Activated T-helper 17 cell treated with anti-CD3 and anti-CD28 coated beads, Interleukin-2, amount 50 U/mL, for 72 hours (primary cell): ENCODE measurements around the gene EPHA2. TPM values are rescaled to one million over a fixed set of nuclear protein-coding genes. Genes with fewer than 3 reads are reported as not detected.
"Not testable (repeated sequence)": the region's sequence is repeated elsewhere in the genome, so short reads cannot be mapped to it uniquely, and the experiment has no call there.

Experiments used
- ATAC-seq: fragments of 150-1000 bp; cut with Tn5 transposase; replicated peaks from 2 replicates; pipeline ENCODE4 v1.10.0; 2021; ENCODE audit warnings: mild to moderate bottlenecking, moderate library complexity
- H3K27ac Mint-ChIP-seq: one replicate; pipeline ENCODE4 v1.8.0; 2022; ENCODE audit warnings: mixed read lengths
- H3K27me3 Mint-ChIP-seq: one replicate; pipeline ENCODE4 v1.8.0; 2022; ENCODE audit warnings: mixed read lengths
- H3K36me3 Mint-ChIP-seq: one replicate; pipeline ENCODE4 v1.8.0; 2022; ENCODE audit warnings: low read depth, mild to moderate bottlenecking, mixed read lengths
- H3K4me1 Mint-ChIP-seq: one replicate; pipeline ENCODE4 v1.8.0; 2022; ENCODE audit warnings: mixed read lengths
- H3K4me3 Mint-ChIP-seq: one replicate; pipeline ENCODE4 v1.8.0; 2022; ENCODE audit warnings: mild to moderate bottlenecking, mixed read lengths
- H3K9me3 Mint-ChIP-seq: one replicate; pipeline ENCODE4 v1.8.0; 2022; ENCODE audit warnings: mixed read lengths
- total RNA-seq, 2 donors: library from RNA; stranded (reverse); gene quantifications; one replicate each; pipeline ENCODE4 v1.2.3, GENCODE V29; 2022

The EPHA2 gene
- total RNA-seq, 2 donors from 2014 or later = 0.13 TPM; not detected in 1

DNA sequence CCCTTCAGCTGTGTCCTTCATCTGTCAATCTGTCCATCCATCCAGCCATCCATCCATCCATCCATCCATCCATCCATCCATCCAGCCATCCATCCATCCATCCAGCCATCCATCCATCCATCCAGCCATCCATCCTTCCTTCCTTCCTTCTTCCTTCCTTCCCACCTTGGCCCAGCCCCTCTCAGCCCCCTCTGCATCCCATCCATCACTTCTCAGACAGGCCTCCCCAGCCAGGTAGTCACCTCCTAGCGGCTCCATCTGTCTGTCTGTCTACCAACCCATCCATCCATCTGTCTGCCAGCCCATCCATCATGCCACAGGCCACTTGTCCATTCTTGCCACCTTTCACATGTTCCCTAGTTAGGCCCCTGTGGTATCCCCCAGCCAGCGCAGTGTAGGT is 10.2 kb upstream of the EPHA2 start:
- ATAC-seq = no peak
- H3K9me3 Mint-ChIP-seq = no peaks in the 10 kb centered on the region
- peaks cover 33% of the 10 kb centered on the region for H3K4me1 Mint-ChIP-seq
- peak overlapping the region; percentile 11 for H3K27ac Mint-ChIP-seq
- H3K4me3 Mint-ChIP-seq = peak overlapping the region; percentile 9
- H3K27me3 Mint-ChIP-seq = no peaks in the 10 kb centered on the region
- H3K36me3 Mint-ChIP-seq = no peaks in the 10 kb centered on the region

DNA sequence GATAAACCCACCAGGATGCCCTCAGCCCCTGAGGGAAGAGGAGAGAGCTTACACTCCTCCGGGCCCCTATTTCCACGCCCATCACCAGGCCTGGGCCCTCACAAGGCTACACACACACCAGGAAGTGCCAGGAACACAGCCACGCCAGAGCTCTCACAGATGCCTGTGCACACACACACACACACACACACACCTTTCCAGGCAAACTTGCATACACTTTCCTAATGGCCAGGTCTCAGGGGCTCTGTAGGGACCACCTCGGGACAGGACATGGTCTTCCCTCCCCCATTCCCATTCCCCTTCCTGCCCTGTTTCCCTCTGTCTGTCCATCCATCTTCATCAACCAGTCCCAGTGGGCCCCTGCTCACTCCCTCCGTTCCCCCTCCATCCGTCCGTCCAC is 9.7 kb upstream of the EPHA2 start:
- no peaks in the 10 kb centered on the region for H3K36me3 Mint-ChIP-seq
- H3K9me3 Mint-ChIP-seq = no peaks in the 10 kb centered on the region
- no peak overlapping the region for H3K27ac Mint-ChIP-seq
- peak overlapping the region; percentile 9 for H3K4me3 Mint-ChIP-seq
- ATAC-seq = no peak
- H3K27me3 Mint-ChIP-seq = no peaks in the 10 kb centered on the region
- H3K4me1 Mint-ChIP-seq = peaks cover 33% of the 10 kb centered on the region

DNA sequence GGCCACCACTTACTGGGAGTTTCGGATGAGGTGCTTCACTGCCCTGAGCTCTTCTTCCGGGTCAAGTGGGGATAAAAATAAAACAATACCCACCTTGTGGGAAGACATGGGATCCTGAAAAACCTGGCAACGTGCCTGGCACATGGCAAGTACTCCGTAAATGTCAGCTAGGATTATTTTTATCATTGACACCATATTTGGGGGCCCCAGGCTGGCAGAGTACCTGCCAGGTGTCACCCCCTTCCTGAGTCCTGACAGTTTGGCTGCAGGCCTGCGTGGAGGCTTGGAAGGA is 9.2 kb upstream of the EPHA2 start:
- ATAC-seq = no peak
- Mint-ChIP-seq H3K4me1 (peaks cover 33% of the 10 kb centered on the region), H3K9me3 (no peaks in the 10 kb centered on the region), H3K27me3 (no peaks in the 10 kb centered on the region), H3K4me3 (peak overlapping the region; percentile 54), H3K27ac (no peak overlapping the region), H3K36me3 (no peaks in the 10 kb centered on the region)

DNA sequence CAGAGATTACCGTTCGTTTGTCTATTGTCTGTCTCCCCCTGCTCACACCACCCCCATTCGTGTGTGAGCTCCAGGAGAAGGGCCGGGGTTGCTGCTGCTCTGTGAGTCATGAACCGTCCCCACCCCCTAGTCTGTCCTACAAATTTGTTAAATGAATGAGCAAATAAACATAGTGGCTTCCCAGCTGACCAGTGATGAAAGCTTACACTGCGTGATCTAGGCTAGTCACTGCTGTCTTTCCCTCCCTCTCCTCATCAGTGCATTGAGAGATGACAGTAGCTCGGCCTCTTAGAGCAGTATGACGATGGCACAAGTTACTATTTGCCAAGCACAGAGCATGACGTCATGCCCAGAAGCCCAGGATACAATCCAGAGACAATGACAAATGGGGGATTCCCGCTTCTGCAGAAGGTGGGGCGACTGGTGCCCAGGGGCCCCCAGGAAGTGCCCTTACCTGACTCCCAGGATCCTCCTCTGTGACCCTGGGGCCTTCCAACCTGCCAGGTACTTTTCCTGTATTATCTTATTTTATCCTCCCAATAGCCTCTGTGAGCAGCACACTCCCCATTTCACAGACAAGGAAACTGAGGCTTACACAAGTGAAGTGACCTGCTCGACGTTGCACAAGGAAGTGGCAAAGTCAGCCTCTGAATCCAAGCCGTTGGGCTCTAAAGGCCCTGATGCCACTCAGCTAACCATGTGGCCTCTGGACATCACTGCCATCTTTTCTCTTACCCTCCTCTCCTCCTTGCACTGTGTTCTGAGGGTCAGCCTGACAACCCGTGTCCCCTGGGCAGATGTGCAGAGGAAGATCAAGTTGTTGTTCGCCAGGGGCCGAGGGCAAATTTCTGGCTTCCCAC is 8.6 kb upstream of the EPHA2 start:
- Mint-ChIP-seq H3K4me3 (peak overlapping the region; percentile 54), H3K36me3 (no peaks in the 10 kb centered on the region), H3K27me3 (no peaks in the 10 kb centered on the region), H3K9me3 (no peaks in the 10 kb centered on the region), H3K27ac (peak overlapping the region; percentile 60), H3K4me1 (peaks cover 33% of the 10 kb centered on the region)
- ATAC-seq = peak; percentile 11

DNA sequence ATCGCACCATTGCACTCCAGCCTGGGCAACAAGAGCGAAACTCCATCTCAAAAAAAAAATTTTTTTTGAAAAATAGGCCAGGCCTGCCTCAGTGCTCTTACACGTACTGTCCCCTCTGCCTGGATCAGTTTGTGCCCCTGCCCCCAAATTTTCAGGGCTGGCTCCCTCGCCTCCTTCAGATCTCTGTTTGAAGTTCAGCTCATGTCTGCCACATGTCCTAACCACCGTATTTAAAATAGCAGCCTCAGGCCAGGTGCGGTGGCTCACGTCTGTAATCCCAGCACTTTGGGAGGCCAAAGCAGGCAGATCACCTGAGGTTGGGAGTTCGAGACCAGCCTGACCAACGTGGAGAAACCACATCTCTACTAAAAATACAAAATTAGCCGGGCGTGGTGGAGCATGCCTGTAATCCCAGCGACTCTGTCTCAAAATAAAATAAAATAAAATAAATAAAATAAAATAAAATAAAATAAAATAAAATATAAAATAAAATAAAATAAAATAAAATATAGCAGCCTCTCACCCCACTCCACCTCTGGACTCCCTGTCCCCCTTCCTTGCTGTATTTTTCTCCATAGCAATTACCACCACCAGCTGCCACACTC is 7.8 kb upstream of the EPHA2 start:
- Mint-ChIP-seq H3K4me1 (peaks cover 32% of the 10 kb centered on the region), H3K27ac (peak overlapping the region; percentile 60)
- not testable (repeated sequence) for H3K36me3 Mint-ChIP-seq

DNA sequence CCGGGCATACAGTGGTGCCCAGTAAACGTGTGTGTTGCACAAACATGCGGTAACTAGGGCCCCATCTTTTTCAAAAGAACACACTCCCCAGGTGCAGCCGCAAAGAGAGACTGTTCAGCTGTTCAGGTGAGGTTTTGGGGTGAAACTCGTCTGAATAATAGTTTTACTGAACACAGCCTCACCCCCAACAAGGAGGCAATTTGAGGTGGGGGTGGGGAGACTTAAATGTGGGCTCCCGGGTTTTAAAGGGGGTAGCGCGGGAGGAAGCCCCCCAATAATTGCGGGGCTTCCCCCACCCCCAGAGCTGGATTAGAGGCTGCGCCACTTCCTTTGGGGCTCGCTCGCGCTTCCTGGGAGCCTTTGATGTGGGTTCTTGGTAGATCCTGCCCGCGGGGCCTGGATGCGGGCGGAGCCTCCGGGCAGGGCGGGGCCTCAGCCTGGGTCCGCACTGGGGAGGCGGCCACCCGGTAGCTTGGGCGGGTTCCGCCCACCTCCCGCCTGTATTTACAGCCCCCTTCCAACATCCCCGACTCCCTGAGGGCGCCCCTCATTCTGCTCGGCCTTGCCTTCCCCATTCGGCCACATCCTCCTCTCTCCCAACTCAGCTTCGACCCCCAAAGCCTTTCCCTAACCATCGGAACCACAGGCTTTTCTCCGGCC is 6.4 kb upstream of the EPHA2 start:
- ATAC-seq = peak; percentile 70
- Mint-ChIP-seq H3K4me1 (peaks cover 39% of the 10 kb centered on the region), H3K9me3 (no peaks in the 10 kb centered on the region), H3K27me3 (no peaks in the 10 kb centered on the region), H3K36me3 (no peaks in the 10 kb centered on the region), H3K4me3 (peak overlapping the region; percentile 54), H3K27ac (no peak overlapping the region)

More for the DNA sequence above, 7.8 kb upstream of the EPHA2 start:
- H3K27me3 Mint-ChIP-seq, ATAC-seq, H3K9me3 Mint-ChIP-seq: not testable (repeated sequence)
- peak overlapping the region; percentile 54 for H3K4me3 Mint-ChIP-seq

DNA sequence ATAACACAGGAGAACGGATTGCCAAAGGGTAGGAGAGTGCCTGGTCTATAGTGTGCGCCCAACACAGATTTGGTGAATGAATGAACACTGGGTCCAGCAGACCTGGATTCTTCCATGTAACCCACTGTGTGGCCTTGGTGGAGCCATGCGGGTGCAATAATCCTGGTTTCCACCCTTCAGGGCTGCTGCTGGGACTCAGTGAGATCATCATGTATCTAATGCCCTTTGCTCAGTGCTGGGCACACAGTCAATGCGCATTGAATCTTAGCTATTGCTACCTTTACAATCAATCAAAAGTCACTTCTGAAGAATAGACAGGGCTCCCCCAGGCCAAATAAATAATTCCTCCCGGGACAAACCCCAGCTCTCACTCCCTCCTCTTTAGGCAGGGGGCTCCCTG is 5.8 kb upstream of the EPHA2 start:
- peak overlapping the region; percentile 54 for H3K4me3 Mint-ChIP-seq
- H3K36me3 Mint-ChIP-seq = no peaks in the 10 kb centered on the region
- H3K9me3 Mint-ChIP-seq = no peaks in the 10 kb centered on the region
- H3K4me1 Mint-ChIP-seq = peaks cover 44% of the 10 kb centered on the region
- H3K27ac Mint-ChIP-seq = no peak overlapping the region
- H3K27me3 Mint-ChIP-seq = no peaks in the 10 kb centered on the region
- no peak for ATAC-seq

DNA sequence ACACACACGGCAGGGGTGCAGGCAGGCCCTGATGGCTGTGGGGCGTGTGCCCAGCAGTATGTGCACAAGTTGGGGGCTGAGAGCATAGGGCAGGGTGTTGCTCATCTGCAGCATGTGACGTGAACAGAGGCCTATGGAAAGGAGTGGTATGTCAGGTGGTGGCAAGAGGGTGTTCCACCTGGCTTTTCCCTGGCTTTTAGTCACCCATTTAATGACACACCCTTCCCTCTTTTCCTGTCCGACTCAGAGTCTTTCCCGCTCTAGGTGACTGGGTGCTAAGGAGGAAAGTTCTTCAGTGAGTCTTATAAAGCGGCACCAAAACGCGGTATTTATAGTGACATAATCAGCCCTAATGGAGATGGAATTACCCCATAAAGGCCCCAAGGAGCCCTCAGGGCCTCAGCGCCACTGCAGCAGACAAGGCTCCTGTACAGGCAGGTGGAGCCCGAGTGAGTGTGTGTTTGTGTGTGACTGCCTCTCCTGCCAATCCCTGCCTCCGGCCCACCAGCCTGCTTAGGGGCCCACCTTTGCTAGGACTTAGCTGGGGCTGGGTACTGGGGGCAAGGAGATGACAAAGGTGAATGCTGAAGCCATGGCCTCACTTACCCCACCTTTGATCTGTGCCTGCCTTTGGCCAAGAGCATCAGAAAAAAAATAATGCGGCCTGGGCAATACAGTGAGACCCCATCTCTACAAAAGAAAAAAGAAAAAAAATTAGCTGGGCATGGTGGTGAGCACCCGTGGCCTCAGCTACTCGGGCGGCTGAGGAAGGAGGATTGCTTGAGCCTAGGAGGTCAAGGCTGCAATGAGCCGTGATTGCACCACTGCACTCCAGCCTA is 3.3 kb upstream of the EPHA2 start:
- Mint-ChIP-seq H3K9me3 (no peaks in the 10 kb centered on the region), H3K4me1 (peaks cover 28% of the 10 kb centered on the region), H3K36me3 (no peaks in the 10 kb centered on the region), H3K4me3 (no peak overlapping the region), H3K27me3 (no peaks in the 10 kb centered on the region), H3K27ac (no peak overlapping the region)
- no peak for ATAC-seq

DNA sequence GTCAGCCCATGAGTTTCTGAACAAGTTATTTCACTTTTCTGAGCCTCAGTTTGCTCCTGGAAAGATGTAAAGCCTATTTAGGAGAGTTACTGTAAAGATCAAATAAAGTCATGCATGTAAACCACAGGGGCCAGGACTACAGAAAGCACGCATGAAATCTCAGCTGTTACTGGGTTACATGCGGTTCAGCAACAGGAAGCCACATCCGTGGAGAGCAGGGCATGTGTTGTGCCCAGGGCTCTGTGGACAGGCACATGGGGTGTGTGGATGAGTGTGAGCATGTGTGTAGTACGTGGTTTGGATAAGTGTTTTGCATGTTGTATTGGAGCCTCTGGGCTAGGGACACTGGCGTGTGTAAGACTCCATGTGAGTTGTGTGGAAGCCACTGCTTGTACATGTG is 2.2 kb upstream of the EPHA2 start:
- no peaks in the 10 kb centered on the region for H3K9me3 Mint-ChIP-seq
- peaks cover 25% of the 10 kb centered on the region for H3K4me1 Mint-ChIP-seq
- H3K27me3 Mint-ChIP-seq = no peaks in the 10 kb centered on the region
- ATAC-seq = peak; percentile 56
- H3K4me3 Mint-ChIP-seq = no peak overlapping the region
- H3K27ac Mint-ChIP-seq = no peak overlapping the region
- H3K36me3 Mint-ChIP-seq = no peaks in the 10 kb centered on the region

DNA sequence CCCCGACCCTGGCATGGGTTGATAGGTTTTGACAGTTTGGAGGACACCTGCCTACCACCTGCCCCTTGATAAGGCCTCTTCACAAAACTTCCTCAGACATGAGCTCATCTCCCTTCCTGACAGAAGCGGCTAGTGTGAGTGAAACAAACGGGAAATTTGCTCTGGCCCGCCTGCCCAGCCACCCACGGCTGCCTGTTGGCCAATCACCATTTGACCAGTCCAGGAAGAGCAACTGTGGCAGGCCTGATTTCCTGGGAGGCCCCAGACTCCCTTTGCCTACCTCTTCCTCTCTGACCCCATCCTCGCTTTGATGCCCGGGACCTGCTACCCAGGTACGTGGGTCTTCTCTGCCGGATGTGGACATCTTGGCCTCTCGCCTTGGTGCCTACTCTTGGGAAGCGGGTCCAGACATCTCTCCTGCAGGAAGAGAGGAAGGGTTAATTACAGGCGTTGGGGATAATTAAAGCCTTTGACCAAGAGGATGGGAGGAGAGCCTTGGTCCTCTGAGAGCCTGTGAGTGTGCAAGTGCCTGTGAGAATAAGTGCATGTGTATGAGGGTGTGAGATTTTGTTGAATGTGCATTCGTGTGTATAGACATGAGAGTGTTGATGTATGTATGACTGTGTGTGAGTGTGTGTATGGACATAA is 1.1 kb upstream of the EPHA2 start:
- peak overlapping the region; percentile 2 for H3K4me3 Mint-ChIP-seq
- H3K36me3 Mint-ChIP-seq = no peaks in the 10 kb centered on the region
- peaks cover 23% of the 10 kb centered on the region for H3K4me1 Mint-ChIP-seq
- no peaks in the 10 kb centered on the region for H3K9me3 Mint-ChIP-seq
- no peaks in the 10 kb centered on the region for H3K27me3 Mint-ChIP-seq
- ATAC-seq = no peak
- no peak overlapping the region for H3K27ac Mint-ChIP-seq

DNA sequence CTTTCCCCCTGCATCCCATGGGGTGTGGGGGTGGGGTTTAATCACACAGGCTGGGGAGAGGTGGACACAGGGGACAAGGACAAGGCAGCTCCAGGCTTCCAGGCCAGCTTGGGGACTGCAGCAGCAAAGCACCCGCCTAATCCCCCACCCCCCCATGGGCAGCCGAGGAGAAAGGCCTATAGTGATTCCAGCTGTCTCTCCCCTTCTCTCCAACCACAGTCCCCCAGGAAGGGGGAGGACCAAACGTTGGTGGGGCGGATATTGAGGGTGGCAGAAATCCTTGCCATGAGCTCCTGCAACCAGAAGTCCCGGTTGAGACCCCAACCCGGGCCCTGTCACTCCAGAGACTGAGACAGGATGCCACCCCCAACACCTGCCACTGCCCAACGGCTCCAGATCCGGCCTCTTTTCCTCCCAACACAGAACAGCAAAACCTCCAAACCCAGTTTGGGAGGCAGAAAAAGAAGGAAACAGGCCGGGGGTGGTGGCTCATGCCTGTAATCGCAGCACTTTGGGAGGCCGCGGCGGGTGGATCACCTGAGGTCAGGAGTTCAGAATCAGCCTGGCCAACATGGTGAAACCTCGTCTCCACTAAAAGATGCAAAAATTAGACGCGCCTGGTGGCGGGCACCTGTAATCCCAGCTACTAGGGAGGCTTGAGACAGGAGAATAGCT is 1.7 kb downstream of the EPHA2 start:
- peaks cover 15% of the 10 kb centered on the region for H3K4me1 Mint-ChIP-seq
- ATAC-seq = no peak
- peak overlapping the region; percentile 59 for H3K4me3 Mint-ChIP-seq

DNA sequence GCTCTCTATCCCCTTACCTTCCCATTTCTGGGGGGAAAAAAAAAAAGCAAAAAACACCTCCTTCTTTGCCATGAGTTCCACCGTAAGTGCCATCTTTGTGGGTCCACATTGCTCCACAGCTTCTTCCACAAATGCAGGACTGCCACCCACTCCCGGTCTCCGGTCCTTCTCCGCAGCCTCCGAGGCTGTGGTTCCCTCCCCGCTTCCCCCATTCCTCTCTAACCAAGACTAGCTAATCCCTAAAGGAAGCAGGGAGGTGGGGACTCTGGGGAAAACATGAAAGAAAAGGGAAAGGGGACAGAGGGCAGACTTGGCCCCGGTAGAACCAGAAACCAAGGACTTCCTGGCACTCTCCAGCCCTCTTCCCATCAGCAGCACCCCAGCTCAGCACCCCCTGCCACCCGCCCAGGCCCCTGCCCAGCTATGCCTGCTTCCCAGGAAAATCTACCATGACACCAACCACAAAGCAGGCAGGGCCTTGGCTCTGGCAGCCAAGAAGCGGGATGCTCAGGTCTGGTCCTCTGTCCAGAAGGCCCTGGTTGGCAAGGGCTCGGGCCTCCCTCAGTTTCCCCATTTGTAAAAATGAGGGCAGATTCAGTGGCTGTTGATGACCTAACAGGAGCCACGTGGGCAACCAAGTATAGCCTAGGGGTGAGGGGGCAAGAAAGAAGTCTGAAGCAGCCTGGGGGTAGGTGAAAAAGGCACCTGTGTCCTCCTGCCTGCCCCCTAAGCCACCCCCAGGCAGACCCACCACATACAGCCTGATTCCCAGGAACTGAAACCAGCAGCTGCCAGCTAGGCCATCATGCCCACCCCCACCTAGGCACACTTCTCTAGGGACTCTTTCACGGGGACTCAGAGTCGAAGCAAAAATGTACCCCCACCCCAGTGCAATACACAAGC is 2.5 kb downstream of the EPHA2 start:
- H3K36me3 Mint-ChIP-seq = no peaks in the 10 kb centered on the region
- H3K27me3 Mint-ChIP-seq = no peaks in the 10 kb centered on the region

More for the DNA sequence above, 1.7 kb downstream of the EPHA2 start:
- no peak overlapping the region for H3K27ac Mint-ChIP-seq
- H3K36me3 Mint-ChIP-seq = no peaks in the 10 kb centered on the region
- no peaks in the 10 kb centered on the region for H3K27me3 Mint-ChIP-seq
- H3K9me3 Mint-ChIP-seq = no peaks in the 10 kb centered on the region

More for the DNA sequence above, 2.5 kb downstream of the EPHA2 start:
- Mint-ChIP-seq H3K27ac (no peak overlapping the region), H3K9me3 (no peaks in the 10 kb centered on the region), H3K4me3 (no peak overlapping the region), H3K4me1 (peaks cover 15% of the 10 kb centered on the region)
- ATAC-seq = no peak
